Activated CD4-positive, alpha-beta T cell treated with anti-CD3 and anti-CD28 coated beads, Interleukin-10, Interleukin-2, amounts not matched to agents 100 ng/mL and 50 ng/mL, durations not matched to agents 16 hours and 8 hours (primary cell): ENCODE results near the gene ZCWPW1.

ENCODE experiments used
- DNase-seq: peaks from one replicate; pipeline ENCODE4 v3.0.0-alpha.2; 2020

The ZCWPW1 gene

GRCh38 chr7:100428199-100428966 lies at the start of gene ZCWPW1:
ZCWPW1 (minus strand) TSS chr7:100428703; CDS start chr7:100420649, 8,054 bp downstream.
- peak; percentile 98 for DNase-seq

- DNase-seq, result peak; percentile 19
Observed at GRCh38 chr7:100477871-100478267, 49.4 kb upstream of the ZCWPW1 start.

GRCh38 chr7:100476903-100477870 lies 48.7 kb upstream of the ZCWPW1 start:
- DNase-seq, result peak; percentile 58

GRCh38 chr7:100476101-100476780 lies 47.7 kb upstream of the ZCWPW1 start:
- no peak for DNase-seq

GRCh38 chr7:100475549-100475948 lies 47.0 kb upstream of the ZCWPW1 start:
- DNase-seq, result no peak

- no peak for DNase-seq
Observed at GRCh38 chr7:100472854-100473499, 44.5 kb upstream of the ZCWPW1 start.

GRCh38 chr7:100472121-100472851 lies 43.8 kb upstream of the ZCWPW1 start:
- no peak for DNase-seq

GRCh38 chr7:100471021-100471420 lies 42.5 kb upstream of the ZCWPW1 start:
- DNase-seq, result no peak

- DNase-seq, result peak; percentile 84
Observed at GRCh38 chr7:100469227-100470044, 40.9 kb upstream of the ZCWPW1 start.

GRCh38 chr7:100467638-100468373 lies 39.3 kb upstream of the ZCWPW1 start:
- no peak for DNase-seq

- DNase-seq, result no peak
Observed at GRCh38 chr7:100466653-100467605, 38.4 kb upstream of the ZCWPW1 start.

- DNase-seq, result no peak
Observed at GRCh38 chr7:100465702-100466311, 37.3 kb upstream of the ZCWPW1 start.

- no peak for DNase-seq
Observed at GRCh38 chr7:100465299-100465698, 36.8 kb upstream of the ZCWPW1 start.

GRCh38 chr7:100464791-100465190 lies 36.3 kb upstream of the ZCWPW1 start:
- no peak for DNase-seq

- DNase-seq, result no peak
Observed at GRCh38 chr7:100464210-100464660, 35.7 kb upstream of the ZCWPW1 start, which contains the start of gene SPACDR. SPACDR (minus strand) TSS chr7:100464260; CDS start chr7:100464025, 235 bp downstream.

- DNase-seq, result no peak
Observed at GRCh38 chr7:100457033-100457432, 28.5 kb upstream of the ZCWPW1 start.

- no peak for DNase-seq
Observed at GRCh38 chr7:100456562-100456961, 28.1 kb upstream of the ZCWPW1 start.

GRCh38 chr7:100455206-100455605 lies 26.7 kb upstream of the ZCWPW1 start:
- no peak for DNase-seq
